Measurements from ENCODE around the gene MLST8.

The MLST8 gene

GRCh38 chr16:2173916-2174315 lies 31.3 kb upstream of the MLST8 start:
- no peak for DNase-seq (ENCODE audit: low read depth)
- no peak overlapping the region for H3K4me3 ChIP-seq (ENCODE audit: low read depth, low read length)
- TF ChIP-seq CTCF (IDR thresholded peaks at IDR 0.05; ENCODE audit: control insufficient read depth, extremely low read depth, insufficient read depth) = no peak

DNA sequence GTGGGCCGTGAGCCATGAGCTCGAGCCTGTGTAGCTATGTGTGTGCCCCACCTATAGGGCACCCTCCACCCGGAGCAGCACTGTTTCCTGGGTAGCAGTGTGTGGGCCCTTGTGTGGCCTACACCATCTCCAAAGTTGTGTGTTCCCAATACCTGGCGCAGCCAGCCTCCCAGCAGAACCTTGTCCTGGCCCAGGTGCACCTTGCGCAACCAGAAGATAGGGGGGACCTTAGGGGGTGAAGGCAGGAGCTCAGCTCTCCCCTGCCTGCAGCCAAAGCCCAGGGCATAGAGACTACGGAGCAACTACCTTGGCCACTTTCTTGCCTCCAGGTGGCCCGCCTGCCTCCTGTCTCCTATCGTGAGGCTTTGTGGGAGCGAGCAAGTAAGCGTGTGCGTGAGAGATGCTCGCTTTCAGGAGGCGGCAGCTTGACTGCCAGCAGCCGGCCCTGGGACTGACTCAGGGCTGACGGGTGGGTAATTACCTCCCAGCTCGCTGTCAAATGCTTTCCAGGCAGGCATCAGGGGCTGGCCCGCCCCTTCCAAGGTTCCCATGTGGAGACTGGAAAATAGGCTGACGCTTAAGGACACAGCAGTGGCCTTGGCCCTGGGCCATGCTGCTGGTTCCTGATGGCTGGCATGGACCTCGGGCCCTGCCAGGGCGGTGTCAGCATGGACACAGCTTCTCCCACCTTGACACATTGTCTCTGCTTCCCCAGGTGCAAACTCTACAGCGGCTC lies 30.7 kb upstream of the MLST8 start:
- H3K4me3 ChIP-seq (ENCODE audit: low read depth, low read length) = no peak overlapping the region
- DNase-seq (ENCODE audit: low read depth) = no peak
- TF ChIP-seq CTCF (IDR thresholded peaks at IDR 0.05; ENCODE audit: control insufficient read depth, extremely low read depth, insufficient read depth) = no peak

DNA sequence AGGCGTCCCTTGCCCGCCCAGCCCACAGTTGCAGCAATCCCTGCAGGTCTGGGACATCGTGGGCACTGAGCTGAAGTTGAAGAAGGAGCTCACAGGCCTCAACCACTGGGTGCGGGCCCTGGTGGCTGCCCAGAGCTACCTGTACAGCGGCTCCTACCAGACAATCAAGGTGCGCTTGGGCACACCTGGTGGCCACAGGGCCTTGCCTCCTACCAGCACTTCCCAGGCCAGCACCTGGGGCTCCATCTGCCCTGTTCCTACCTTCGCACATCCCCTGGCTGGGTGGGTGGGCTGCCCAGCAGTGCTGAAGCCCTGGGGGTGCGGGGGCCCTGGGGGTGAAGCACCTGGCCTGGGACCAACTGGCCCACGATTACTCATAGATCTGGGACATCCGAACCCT lies 29.8 kb upstream of the MLST8 start:
- DNase-seq (ENCODE audit: low read depth) = no peak
- H3K4me3 ChIP-seq (ENCODE audit: low read depth, low read length) = no peak overlapping the region
- no peak for TF ChIP-seq CTCF (IDR thresholded peaks at IDR 0.05; ENCODE audit: control insufficient read depth, extremely low read depth, insufficient read depth)

- no peak for TF ChIP-seq CTCF (IDR thresholded peaks at IDR 0.05; ENCODE audit: control insufficient read depth, extremely low read depth, insufficient read depth)
- no peak for DNase-seq (ENCODE audit: low read depth)
- H3K4me3 ChIP-seq (ENCODE audit: low read depth, low read length) = no peak overlapping the region
Measured at GRCh38 chr16:2176047-2176446, 29.2 kb upstream of the MLST8 start.

DNA sequence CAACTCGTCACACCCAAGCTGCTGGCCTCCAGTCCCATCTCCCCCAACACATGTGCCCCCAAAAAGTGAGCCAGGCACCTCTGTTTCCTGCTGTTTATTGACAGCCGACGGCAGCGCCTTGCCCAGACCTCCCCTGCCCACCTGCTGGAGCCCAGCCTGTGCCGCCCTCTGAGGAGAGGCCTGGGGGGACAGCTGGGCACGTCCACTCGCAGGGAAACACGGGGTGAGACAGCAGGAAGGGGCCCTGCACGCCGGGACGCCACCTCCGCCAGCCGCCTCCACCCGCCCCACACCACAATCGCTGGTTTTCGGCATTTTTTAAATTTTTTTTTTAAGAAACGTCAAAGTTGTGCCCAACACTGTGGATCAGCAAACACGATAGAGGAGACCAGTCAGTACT lies 28.2 kb upstream of the MLST8 start:
- no peak overlapping the region for H3K4me3 ChIP-seq (ENCODE audit: low read depth, low read length)
- TF ChIP-seq CTCF (IDR thresholded peaks at IDR 0.05; ENCODE audit: control insufficient read depth, extremely low read depth, insufficient read depth) = no peak

GRCh38 chr16:2177561-2177960 lies 27.7 kb upstream of the MLST8 start:
- DNase-seq (ENCODE audit: low read depth) = no peak
- no peak for TF ChIP-seq CTCF (IDR thresholded peaks at IDR 0.05; ENCODE audit: control insufficient read depth, extremely low read depth, insufficient read depth)
- H3K4me3 ChIP-seq (ENCODE audit: low read depth, low read length) = no peak overlapping the region

More for the DNA sequence above, 28.2 kb upstream of the MLST8 start:
- DNase-seq (ENCODE audit: low read depth) = no peak
